ENCODE data around the gene TMEM256.
A peak's percentile ranks its signal among the peaks of the same experiment; 100 is the strongest.

Gene TMEM256

GRCh38 chr17:7361906-7362305, 42.0 kb downstream of the TMEM256 start:
- no peak overlapping the region for H3K27ac ChIP-seq
- in situ Hi-C loops (cut with HindIII; ENCODE audit: low pct_ligation_motif_present, low sequenced_read_pairs), result no loop called here
- no peaks in the 10 kb centered on the region for H3K36me3 ChIP-seq (replicated peaks)
- DNase-seq, result no peak
- H3K4me3 ChIP-seq (ENCODE audit: low read depth, low read length), result no peak overlapping the region
- H3K27me3 ChIP-seq (replicated peaks), result no peaks in the 10 kb centered on the region
- TF ChIP-seq, protein P1, sequence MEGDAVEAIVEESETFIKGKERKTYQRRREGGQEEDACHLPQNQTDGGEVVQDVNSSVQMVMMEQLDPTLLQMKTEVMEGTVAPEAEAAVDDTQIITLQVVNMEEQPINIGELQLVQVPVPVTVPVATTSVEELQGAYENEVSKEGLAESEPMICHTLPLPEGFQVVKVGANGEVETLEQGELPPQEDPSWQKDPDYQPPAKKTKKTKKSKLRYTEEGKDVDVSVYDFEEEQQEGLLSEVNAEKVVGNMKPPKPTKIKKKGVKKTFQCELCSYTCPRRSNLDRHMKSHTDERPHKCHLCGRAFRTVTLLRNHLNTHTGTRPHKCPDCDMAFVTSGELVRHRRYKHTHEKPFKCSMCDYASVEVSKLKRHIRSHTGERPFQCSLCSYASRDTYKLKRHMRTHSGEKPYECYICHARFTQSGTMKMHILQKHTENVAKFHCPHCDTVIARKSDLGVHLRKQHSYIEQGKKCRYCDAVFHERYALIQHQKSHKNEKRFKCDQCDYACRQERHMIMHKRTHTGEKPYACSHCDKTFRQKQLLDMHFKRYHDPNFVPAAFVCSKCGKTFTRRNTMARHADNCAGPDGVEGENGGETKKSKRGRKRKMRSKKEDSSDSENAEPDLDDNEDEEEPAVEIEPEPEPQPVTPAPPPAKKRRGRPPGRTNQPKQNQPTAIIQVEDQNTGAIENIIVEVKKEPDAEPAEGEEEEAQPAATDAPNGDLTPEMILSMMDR (IDR thresholded peaks at IDR 0.05; ENCODE audit: low read depth, low read length, missing control alignments), result no peak

DNA sequence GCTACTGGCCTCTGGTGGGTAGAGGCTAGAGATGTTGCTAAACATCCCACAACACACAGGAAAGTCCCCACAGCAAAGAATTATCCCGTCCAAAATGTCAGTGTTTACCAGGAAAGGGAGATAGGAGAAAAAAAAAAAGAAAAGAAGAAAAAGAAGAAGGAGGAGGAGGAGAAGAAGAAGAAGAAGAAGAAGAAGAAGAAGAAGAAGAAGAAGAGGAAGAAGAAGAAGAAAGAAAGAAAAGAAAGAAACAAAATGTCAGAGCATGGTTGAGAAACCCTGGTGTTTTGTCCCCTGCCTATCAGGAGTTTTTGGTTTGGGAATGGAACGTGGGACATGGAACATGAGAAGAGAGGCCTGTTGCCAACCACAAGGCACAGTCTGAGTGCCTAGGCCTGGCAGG, 46.5 kb downstream of the TMEM256 start:
- H3K27ac ChIP-seq, result no peak overlapping the region
- no peaks in the 10 kb centered on the region for H3K27me3 ChIP-seq (replicated peaks)
- H3K4me3 ChIP-seq (ENCODE audit: low read depth, low read length), result no peak overlapping the region
- in situ Hi-C loops (cut with HindIII; ENCODE audit: low pct_ligation_motif_present, low sequenced_read_pairs), result no loop called here
- TF ChIP-seq, protein P1 (IDR thresholded peaks at IDR 0.05; ENCODE audit: low read depth, low read length, missing control alignments), result no peak
- no peak for DNase-seq
- no peaks in the 10 kb centered on the region for H3K36me3 ChIP-seq (replicated peaks)

DNA sequence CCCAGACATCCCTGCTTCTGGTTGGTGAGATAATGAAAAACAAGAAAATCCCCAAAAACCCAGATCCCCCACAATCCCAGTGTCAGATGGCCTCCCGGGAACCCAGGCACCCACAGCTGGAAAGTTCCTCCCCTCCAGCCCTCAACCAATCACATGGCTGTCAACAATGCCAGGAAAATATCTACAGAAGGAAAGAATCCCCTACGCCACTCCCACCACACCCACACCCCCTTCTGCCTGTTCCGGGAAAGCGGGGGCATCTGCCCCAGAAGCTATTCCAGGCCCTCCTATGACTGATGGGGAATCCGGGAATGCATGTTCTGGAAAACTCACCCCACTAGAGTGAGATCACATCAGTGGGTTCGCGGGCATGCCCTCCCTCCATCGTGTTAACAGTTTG, 47.1 kb downstream of the TMEM256 start:
- Histone ChIP-seq H3K36me3 (replicated peaks) (no peaks in the 10 kb centered on the region), H3K27ac (no peak overlapping the region), H3K4me3 (ENCODE audit: low read depth, low read length) (no peak overlapping the region), H3K27me3 (replicated peaks) (no peaks in the 10 kb centered on the region)
- in situ Hi-C loops (cut with HindIII; ENCODE audit: low pct_ligation_motif_present, low sequenced_read_pairs), result no loop called here
- DNase-seq, result no peak
- TF ChIP-seq, protein P1 (IDR thresholded peaks at IDR 0.05; ENCODE audit: low read depth, low read length, missing control alignments), result no peak

DNA sequence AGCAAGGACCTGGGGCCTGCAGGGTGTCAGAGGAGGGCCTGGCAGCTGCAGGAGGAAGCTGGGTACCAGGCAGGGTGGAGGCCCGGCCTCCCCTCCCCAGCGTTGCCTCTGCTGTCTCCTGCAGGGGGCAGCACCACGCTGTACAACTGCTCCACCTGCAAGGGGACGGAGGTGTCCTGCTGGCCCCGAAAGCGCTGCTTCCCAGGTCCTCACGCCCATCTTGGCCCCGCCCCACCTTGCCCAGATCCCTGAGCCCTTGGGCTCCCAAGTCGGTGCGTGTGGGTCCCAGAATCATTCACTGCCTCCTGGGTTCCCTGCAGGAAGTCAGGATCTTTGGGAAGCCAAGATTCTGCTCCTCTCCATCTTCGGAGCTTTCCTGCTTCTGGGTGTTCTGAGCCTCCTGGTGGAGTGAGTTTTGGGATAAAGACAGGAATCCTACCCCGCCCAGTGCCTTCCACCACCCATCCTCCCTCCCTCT, 47.8 kb downstream of the TMEM256 start:
- no peak overlapping the region for H3K27ac ChIP-seq
- TF ChIP-seq, protein P1 (IDR thresholded peaks at IDR 0.05; ENCODE audit: low read depth, low read length, missing control alignments), result peak; percentile 96
- in situ Hi-C loops (cut with HindIII; ENCODE audit: low pct_ligation_motif_present, low sequenced_read_pairs), result no loop called here
- H3K27me3 ChIP-seq (replicated peaks), result no peaks in the 10 kb centered on the region
- DNase-seq, result peak; percentile 38
- H3K36me3 ChIP-seq (replicated peaks), result no peaks in the 10 kb centered on the region
- no peak overlapping the region for H3K4me3 ChIP-seq (ENCODE audit: low read depth, low read length)

GRCh38 chr17:7355573-7355972, 48.3 kb downstream of the TMEM256 start:
- Histone ChIP-seq H3K27ac (no peak overlapping the region), H3K27me3 (replicated peaks) (no peaks in the 10 kb centered on the region), H3K4me3 (ENCODE audit: low read depth, low read length) (no peak overlapping the region), H3K36me3 (replicated peaks) (no peaks in the 10 kb centered on the region)
- DNase-seq, result no peak
- in situ Hi-C loops (cut with HindIII; ENCODE audit: low pct_ligation_motif_present, low sequenced_read_pairs), result no loop called here
- TF ChIP-seq, protein P1 (IDR thresholded peaks at IDR 0.05; ENCODE audit: low read depth, low read length, missing control alignments), result no peak

GRCh38 chr17:7355053-7355452, 48.8 kb downstream of the TMEM256 start, which contains the start of gene TMEM95:
TMEM95 (plus strand) TSS chr17:7355156; CDS start chr17:7355205, 49 bp downstream.
- in situ Hi-C loops (cut with HindIII; ENCODE audit: low pct_ligation_motif_present, low sequenced_read_pairs), result no loop called here
- H3K27ac ChIP-seq, result no peak within 1 kb of the TSS
- no peak within 1 kb of the TSS for H3K4me3 ChIP-seq (ENCODE audit: low read depth, low read length)
- no peaks in the 10 kb centered on the region for H3K27me3 ChIP-seq (replicated peaks)
- no peaks in the 10 kb centered on the region for H3K36me3 ChIP-seq (replicated peaks)
- TF ChIP-seq, protein P1 (IDR thresholded peaks at IDR 0.05; ENCODE audit: low read depth, low read length, missing control alignments), result no peak
- DNase-seq, result no peak

All from brain microvascular endothelial cell (primary cell).